ENCODE results near the gene CCDC3. TPM values are rescaled to one million over a fixed set of nuclear protein-coding genes. Genes with fewer than 3 reads are reported as not detected.

CCDC3 gene
- total and polyA plus RNA-seq, 4 donors, result 2.2 to 12.3 (median 6.6) TPM

DNA sequence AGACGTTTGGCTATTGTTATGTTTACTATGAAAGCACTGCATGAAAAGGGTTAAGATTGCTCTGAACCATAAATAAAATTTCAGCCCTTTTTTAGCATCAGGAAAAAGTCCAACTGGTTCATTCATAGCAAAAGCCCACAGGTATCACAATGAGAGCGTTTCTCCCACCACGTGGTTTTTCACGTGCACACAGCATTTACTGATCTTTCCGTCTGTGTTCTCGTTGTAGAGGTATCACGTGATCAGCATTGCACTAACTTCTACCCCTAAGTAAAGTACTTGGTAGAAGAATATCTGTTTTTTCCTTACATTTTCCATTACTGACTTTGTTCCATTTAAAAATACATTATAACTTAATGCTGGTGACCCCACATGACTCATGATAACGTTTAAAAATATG is 17.8 kb upstream of the CCDC3 start:
- no peak overlapping the region for H3K4me3 ChIP-seq (ENCODE audit: low read depth in 1 of 3, low read length in 3 of 3)
- H3K4me1 ChIP-seq (ENCODE audit: control insufficient read depth in 4 of 4, insufficient read depth in 4 of 4, low read length in 3 of 4), result no peaks in the 10 kb centered on the region
- H3K9ac ChIP-seq (ENCODE audit: low read depth in 1 of 2, low read length in 2 of 2), result no peak overlapping the region
- 74% methylated on average over 8 of the region's 8 CpGs for WGBS
- peaks cover 0 to 3% (median 0%) of the 10 kb centered on the region in 4 donors for H3K27me3 ChIP-seq (ENCODE audit: control insufficient read depth in 4 of 4, insufficient read depth in 4 of 4, low read length in 3 of 4)
- peaks cover 0 to 10% (median 7%) of the 10 kb centered on the region in 4 donors for H3K9me3 ChIP-seq (ENCODE audit: control insufficient read depth in 4 of 4, low read length in 3 of 4)
- no peaks in the 10 kb centered on the region for H3K36me3 ChIP-seq (ENCODE audit: control insufficient read depth in 4 of 4, insufficient read depth in 3 of 4, low read depth in 1 of 4, low read length in 3 of 4)
- TF ChIP-seq HNF4G (IDR thresholded peaks at IDR 0.05) (no peak), RAD21 (IDR thresholded peaks at IDR 0.05) (no peak), EGR1 (IDR thresholded peaks at IDR 0.05; ENCODE audit: low read depth in 2 of 2) (no peak), SP1 (IDR thresholded peaks at IDR 0.05) (no peak), FOXA2 (IDR thresholded peaks at IDR 0.05) (no peak), YY1 (IDR thresholded peaks at IDR 0.05) (no peak)
- TF ChIP-seq, protein P1, sequence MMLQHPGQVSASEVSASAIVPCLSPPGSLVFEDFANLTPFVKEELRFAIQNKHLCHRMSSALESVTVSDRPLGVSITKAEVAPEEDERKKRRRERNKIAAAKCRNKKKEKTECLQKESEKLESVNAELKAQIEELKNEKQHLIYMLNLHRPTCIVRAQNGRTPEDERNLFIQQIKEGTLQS (IDR thresholded peaks at IDR 0.05), result no peak
- TF ChIP-seq, protein P2, sequence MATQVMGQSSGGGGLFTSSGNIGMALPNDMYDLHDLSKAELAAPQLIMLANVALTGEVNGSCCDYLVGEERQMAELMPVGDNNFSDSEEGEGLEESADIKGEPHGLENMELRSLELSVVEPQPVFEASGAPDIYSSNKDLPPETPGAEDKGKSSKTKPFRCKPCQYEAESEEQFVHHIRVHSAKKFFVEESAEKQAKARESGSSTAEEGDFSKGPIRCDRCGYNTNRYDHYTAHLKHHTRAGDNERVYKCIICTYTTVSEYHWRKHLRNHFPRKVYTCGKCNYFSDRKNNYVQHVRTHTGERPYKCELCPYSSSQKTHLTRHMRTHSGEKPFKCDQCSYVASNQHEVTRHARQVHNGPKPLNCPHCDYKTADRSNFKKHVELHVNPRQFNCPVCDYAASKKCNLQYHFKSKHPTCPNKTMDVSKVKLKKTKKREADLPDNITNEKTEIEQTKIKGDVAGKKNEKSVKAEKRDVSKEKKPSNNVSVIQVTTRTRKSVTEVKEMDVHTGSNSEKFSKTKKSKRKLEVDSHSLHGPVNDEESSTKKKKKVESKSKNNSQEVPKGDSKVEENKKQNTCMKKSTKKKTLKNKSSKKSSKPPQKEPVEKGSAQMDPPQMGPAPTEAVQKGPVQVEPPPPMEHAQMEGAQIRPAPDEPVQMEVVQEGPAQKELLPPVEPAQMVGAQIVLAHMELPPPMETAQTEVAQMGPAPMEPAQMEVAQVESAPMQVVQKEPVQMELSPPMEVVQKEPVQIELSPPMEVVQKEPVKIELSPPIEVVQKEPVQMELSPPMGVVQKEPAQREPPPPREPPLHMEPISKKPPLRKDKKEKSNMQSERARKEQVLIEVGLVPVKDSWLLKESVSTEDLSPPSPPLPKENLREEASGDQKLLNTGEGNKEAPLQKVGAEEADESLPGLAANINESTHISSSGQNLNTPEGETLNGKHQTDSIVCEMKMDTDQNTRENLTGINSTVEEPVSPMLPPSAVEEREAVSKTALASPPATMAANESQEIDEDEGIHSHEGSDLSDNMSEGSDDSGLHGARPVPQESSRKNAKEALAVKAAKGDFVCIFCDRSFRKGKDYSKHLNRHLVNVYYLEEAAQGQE (IDR thresholded peaks at IDR 0.05), result no peak
- TF ChIP-seq, protein P3, sequence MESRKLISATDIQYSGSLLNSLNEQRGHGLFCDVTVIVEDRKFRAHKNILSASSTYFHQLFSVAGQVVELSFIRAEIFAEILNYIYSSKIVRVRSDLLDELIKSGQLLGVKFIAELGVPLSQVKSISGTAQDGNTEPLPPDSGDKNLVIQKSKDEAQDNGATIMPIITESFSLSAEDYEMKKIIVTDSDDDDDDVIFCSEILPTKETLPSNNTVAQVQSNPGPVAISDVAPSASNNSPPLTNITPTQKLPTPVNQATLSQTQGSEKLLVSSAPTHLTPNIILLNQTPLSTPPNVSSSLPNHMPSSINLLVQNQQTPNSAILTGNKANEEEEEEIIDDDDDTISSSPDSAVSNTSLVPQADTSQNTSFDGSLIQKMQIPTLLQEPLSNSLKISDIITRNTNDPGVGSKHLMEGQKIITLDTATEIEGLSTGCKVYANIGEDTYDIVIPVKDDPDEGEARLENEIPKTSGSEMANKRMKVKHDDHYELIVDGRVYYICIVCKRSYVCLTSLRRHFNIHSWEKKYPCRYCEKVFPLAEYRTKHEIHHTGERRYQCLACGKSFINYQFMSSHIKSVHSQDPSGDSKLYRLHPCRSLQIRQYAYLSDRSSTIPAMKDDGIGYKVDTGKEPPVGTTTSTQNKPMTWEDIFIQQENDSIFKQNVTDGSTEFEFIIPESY (IDR thresholded peaks at IDR 0.05), result no peak
- H3K27ac ChIP-seq (ENCODE audit: low read depth in 1 of 2, low read length in 2 of 2), result no peak overlapping the region
- DNase-seq (ENCODE audit: low spot score), result no peak

DNA sequence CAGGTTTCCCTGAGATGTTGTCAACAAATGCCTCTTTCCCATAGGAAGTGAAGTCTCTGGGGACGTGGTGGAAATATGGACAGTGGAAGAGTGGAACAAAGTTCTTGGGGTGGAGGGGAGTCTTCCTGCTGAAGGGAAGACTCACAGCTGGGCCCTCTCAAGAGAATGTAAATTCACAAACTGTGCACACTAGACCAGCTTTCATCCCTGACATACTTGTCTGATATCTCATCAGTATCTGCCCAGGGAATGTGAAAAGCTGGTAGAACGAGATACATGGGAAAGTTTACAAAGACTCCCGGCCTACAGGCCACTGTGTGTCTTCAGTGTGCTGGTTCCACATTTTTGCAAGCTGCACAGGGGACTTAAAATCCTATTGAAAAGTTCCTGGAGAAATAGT is 16.7 kb upstream of the CCDC3 start:
- Histone ChIP-seq H3K9ac (ENCODE audit: low read depth in 1 of 2, low read length in 2 of 2) (no peak overlapping the region), H3K4me3 (ENCODE audit: low read depth in 1 of 3, low read length in 3 of 3) (no peak overlapping the region), H3K27ac (ENCODE audit: low read depth in 1 of 2, low read length in 2 of 2) (no peak overlapping the region), H3K9me3 (ENCODE audit: control insufficient read depth in 4 of 4, low read length in 3 of 4) (peaks cover 0 to 1% (median under 1%) of the 10 kb centered on the region in 4 donors), H3K36me3 (ENCODE audit: control insufficient read depth in 4 of 4, insufficient read depth in 3 of 4, low read depth in 1 of 4, low read length in 3 of 4) (no peaks in the 10 kb centered on the region), H3K27me3 (ENCODE audit: control insufficient read depth in 4 of 4, insufficient read depth in 4 of 4, low read length in 3 of 4) (no peaks in the 10 kb centered on the region), H3K4me1 (ENCODE audit: control insufficient read depth in 4 of 4, insufficient read depth in 4 of 4, low read length in 3 of 4) (no peaks in the 10 kb centered on the region)
- no peak for DNase-seq (ENCODE audit: low spot score)
- TF ChIP-seq, protein P1 (IDR thresholded peaks at IDR 0.05), result no peak
- TF ChIP-seq HNF4A (conservative IDR thresholded peaks at IDR 0.05) (no peak), YY1 (IDR thresholded peaks at IDR 0.05) (no peak), RXRA (IDR thresholded peaks at IDR 0.05) (no peak)
- TF ChIP-seq, protein P4, sequence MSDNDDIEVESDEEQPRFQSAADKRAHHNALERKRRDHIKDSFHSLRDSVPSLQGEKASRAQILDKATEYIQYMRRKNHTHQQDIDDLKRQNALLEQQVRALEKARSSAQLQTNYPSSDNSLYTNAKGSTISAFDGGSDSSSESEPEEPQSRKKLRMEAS (IDR thresholded peaks at IDR 0.05), result no peak
- 81% methylated on average over 3 of the region's 3 CpGs for WGBS

DNA sequence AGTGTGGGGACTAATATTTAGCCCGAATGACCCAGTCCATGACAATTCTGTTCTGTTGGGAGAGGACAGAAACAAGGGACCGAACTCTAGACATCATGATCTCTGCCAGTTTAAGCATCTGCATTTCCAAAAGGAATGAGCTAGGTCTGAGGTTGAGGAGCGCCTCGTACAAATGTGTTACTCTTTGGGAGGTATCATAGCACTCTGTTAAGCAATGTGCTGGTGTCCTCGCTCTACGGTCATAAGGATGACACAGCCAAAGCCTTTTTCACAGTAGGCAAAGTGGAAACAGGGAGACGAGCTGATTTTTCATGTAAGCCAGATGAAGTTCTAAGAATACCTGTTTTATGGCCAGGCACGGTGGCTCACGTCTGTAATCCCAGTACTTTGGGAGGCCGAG is 15.4 kb upstream of the CCDC3 start:
- 90% methylated on average over 10 of the region's 10 CpGs for WGBS
- Histone ChIP-seq H3K27me3 (ENCODE audit: control insufficient read depth in 4 of 4, insufficient read depth in 4 of 4, low read length in 3 of 4) (no peaks in the 10 kb centered on the region), H3K9me3 (ENCODE audit: control insufficient read depth in 4 of 4, low read length in 3 of 4) (no peaks in the 10 kb centered on the region), H3K4me1 (ENCODE audit: control insufficient read depth in 4 of 4, insufficient read depth in 4 of 4, low read length in 3 of 4) (no peaks in the 10 kb centered on the region), H3K27ac (ENCODE audit: low read depth in 1 of 2, low read length in 2 of 2) (no peak overlapping the region), H3K4me3 (ENCODE audit: low read depth in 1 of 3, low read length in 3 of 3) (no peak overlapping the region), H3K9ac (ENCODE audit: low read depth in 1 of 2, low read length in 2 of 2) (no peak overlapping the region), H3K36me3 (ENCODE audit: control insufficient read depth in 4 of 4, insufficient read depth in 3 of 4, low read depth in 1 of 4, low read length in 3 of 4) (no peaks in the 10 kb centered on the region)
- no peak for TF ChIP-seq CTCF (IDR thresholded peaks at IDR 0.05; ENCODE audit: low read depth, low read length, missing input control)
- no peak for TF ChIP-seq HNF4A (conservative IDR thresholded peaks at IDR 0.05)
- TF ChIP-seq, protein P2 (IDR thresholded peaks at IDR 0.05), result no peak
- DNase-seq (ENCODE audit: low spot score), result no peak

Measured in liver (tissue), 9 donors.